CD4-positive, CD25-positive, alpha-beta regulatory T cell (primary cell): ENCODE data around the gene VIT. TPM values are rescaled to one million over a fixed set of nuclear protein-coding genes. Genes with fewer than 3 reads are reported as not detected.
A peak's percentile ranks its signal among the peaks of the same experiment; 100 is the strongest.

Source experiments
- ATAC-seq, 2 donors: fragments of 150-1000 bp; cut with Tn5 transposase; one replicate each; pipeline ENCODE4 v1.10.0; 2021; ENCODE audit warnings: low read depth in 2 of 2, moderate number of reproducible peaks in 2 of 2, moderate library complexity in 1 of 2
- DNase-seq, 3 donors: peaks; one replicate each; pipeline versions ENCODE4 v3.0.0 to v3.0.0-alpha.2; 2012 to 2022; ENCODE audit warnings: mixed read lengths in 1 of 3
- H3K27ac ChIP-seq: one replicate; pipeline ENCODE4 v1.7.0; 2013; ENCODE audit warnings: mild to moderate bottlenecking, low read length; ENCODE audit not compliant: insufficient read depth, poor library complexity, severe bottlenecking
- H3K27me3 ChIP-seq: one replicate; pipeline ENCODE4 v1.7.0; 2013; ENCODE audit warnings: low read length; ENCODE audit not compliant: control insufficient read depth, insufficient read depth
- H3K36me3 ChIP-seq: one replicate; pipeline ENCODE4 v1.7.0; 2013; ENCODE audit warnings: mild to moderate bottlenecking, low read length, moderate library complexity; ENCODE audit not compliant: control insufficient read depth, insufficient read depth
- H3K4me1 ChIP-seq: 2 replicates; pipeline ENCODE4 v1.7.0; 2013; ENCODE audit warnings: mild to moderate bottlenecking, low read length; ENCODE audit not compliant: insufficient read depth, control insufficient read depth, poor library complexity, severe bottlenecking
- H3K4me3 ChIP-seq: one replicate; pipeline ENCODE4 v1.7.0; 2013; ENCODE audit warnings: low read depth, mild to moderate bottlenecking, low read length, moderate library complexity
- H3K9me3 ChIP-seq, 2 experiments: 1 replicate in 1 of 2; 2 replicates in 1 of 2; pipeline ENCODE4 v1.7.0; 2013; ENCODE audit warnings: low read length in 2 of 2, mild to moderate bottlenecking in 1 of 2, moderate library complexity in 1 of 2; ENCODE audit not compliant: control insufficient read depth in 2 of 2
- H3K27ac Mint-ChIP-seq, 3 donors: one replicate each; pipeline ENCODE4 v1.8.0; 2020 to 2022; ENCODE audit warnings: mild to moderate bottlenecking in 3 of 3, mixed read lengths in 3 of 3, moderate library complexity in 2 of 3
- H3K27me3 Mint-ChIP-seq: one replicate; pipeline ENCODE4 v1.8.0; 2022; ENCODE audit warnings: mild to moderate bottlenecking, mixed read lengths
- H3K36me3 Mint-ChIP-seq: one replicate; pipeline ENCODE4 v1.8.0; 2020; ENCODE audit warnings: mixed read lengths
- H3K4me1 Mint-ChIP-seq, 4 donors: one replicate each; pipeline ENCODE4 v1.8.0; 2020 to 2022; ENCODE audit warnings: mixed read lengths in 4 of 4, mild to moderate bottlenecking in 1 of 4
- H3K4me3 Mint-ChIP-seq, 4 donors: one replicate each; pipeline ENCODE4 v1.8.0; 2020 to 2022; ENCODE audit warnings: mild to moderate bottlenecking in 4 of 4, mixed read lengths in 4 of 4, moderate library complexity in 3 of 4
- H3K9me3 Mint-ChIP-seq, 7 donors: one replicate each; pipeline ENCODE4 v1.8.0; 2020 to 2022; ENCODE audit warnings: mixed read lengths in 7 of 7, mild to moderate bottlenecking in 3 of 7, moderate library complexity in 2 of 7
- polyA plus RNA-seq, 4 donors: library from polyadenylated mRNA; unstranded; fragments of 300-500 nt; fragmentation: Illumina TruSeq; gene quantifications; one replicate each; pipeline ENCODE4 v1.2.3, GENCODE V29; 2021
- total RNA-seq: library from RNA; stranded (reverse); gene quantifications from one replicate; pipeline ENCODE4 v1.2.3, GENCODE V29; 2022

VIT gene
- not detected for total RNA-seq
- not detected for polyA plus RNA-seq

- no peaks in the 10 kb centered on the region for H3K4me1 Mint-ChIP-seq
- H3K27me3 Mint-ChIP-seq: peaks cover 10% of the 10 kb centered on the region
- no peak for DNase-seq
- H3K9me3 ChIP-seq: no peaks in the 10 kb centered on the region
- no peak within 1 kb of the TSS for H3K27ac Mint-ChIP-seq
- H3K27me3 ChIP-seq: peaks cover under 1% of the 10 kb centered on the region
- ATAC-seq: no peak
- no peaks in the 10 kb centered on the region for H3K4me1 ChIP-seq
- no peaks in the 10 kb centered on the region for H3K36me3 Mint-ChIP-seq
- peaks cover 0 to 2% (median 0%) of the 10 kb centered on the region in 7 donors for H3K9me3 Mint-ChIP-seq
- H3K27ac ChIP-seq: no peak within 1 kb of the TSS
- H3K4me3 Mint-ChIP-seq: no peak within 1 kb of the TSS
- no peaks in the 10 kb centered on the region for H3K36me3 ChIP-seq
- H3K4me3 ChIP-seq: no peak within 1 kb of the TSS
Measured at GRCh38 chr2:36696533-36696932, at the start of gene VIT. Gene VIT (plus strand): TSS chr2:36696707. CDS start chr2:36716371, 19,664 bp downstream.

- Histone ChIP-seq H3K27me3 (no peaks in the 10 kb centered on the region), H3K27ac (no peak overlapping the region), H3K9me3 (peaks cover 0 to 3% of the 10 kb centered on the region in 2 experiments), H3K4me3 (no peak overlapping the region), H3K36me3 (no peaks in the 10 kb centered on the region), H3K4me1 (no peaks in the 10 kb centered on the region)
- Mint-ChIP-seq H3K4me3 (no peak overlapping the region), H3K9me3 (peaks cover 0 to 4% (median 0%) of the 10 kb centered on the region in 7 donors), H3K27me3 (peaks cover 4% of the 10 kb centered on the region), H3K36me3 (no peaks in the 10 kb centered on the region), H3K4me1 (no peaks in the 10 kb centered on the region), H3K27ac (no peak overlapping the region)
- ATAC-seq (no peak), DNase-seq (peak in 1 of 3 donors; percentile 14)
Measured at GRCh38 chr2:36650031-36650829, 46.3 kb upstream of the VIT start.

- H3K27ac Mint-ChIP-seq: no peak overlapping the region
- peaks cover 4% of the 10 kb centered on the region for H3K27me3 Mint-ChIP-seq
Measured at GRCh38 chr2:36653155-36653554, 43.4 kb upstream of the VIT start.

GRCh38 chr2:36653967-36654694, 42.4 kb upstream of the VIT start:
- peaks cover 0 to 4% (median 0%) of the 10 kb centered on the region in 7 donors for H3K9me3 Mint-ChIP-seq
- no peak overlapping the region for H3K27ac Mint-ChIP-seq
- peaks cover 4% of the 10 kb centered on the region for H3K27me3 Mint-ChIP-seq
- no peaks in the 10 kb centered on the region for H3K4me1 Mint-ChIP-seq
- no peak overlapping the region for H3K27ac ChIP-seq
- ATAC-seq (no peak), DNase-seq (no peak)
- H3K9me3 ChIP-seq: no peaks in the 10 kb centered on the region
- H3K36me3 Mint-ChIP-seq: no peaks in the 10 kb centered on the region
- H3K4me3 Mint-ChIP-seq: no peak overlapping the region
- no peaks in the 10 kb centered on the region for H3K4me1 ChIP-seq
- H3K36me3 ChIP-seq: no peaks in the 10 kb centered on the region
- no peak overlapping the region for H3K4me3 ChIP-seq
- H3K27me3 ChIP-seq: no peaks in the 10 kb centered on the region

More at GRCh38 chr2:36653155-36653554, 43.4 kb upstream of the VIT start:
- Mint-ChIP-seq H3K9me3 (peaks cover 0 to 4% (median 0%) of the 10 kb centered on the region in 7 donors), H3K36me3 (no peaks in the 10 kb centered on the region), H3K4me3 (no peak overlapping the region), H3K4me1 (no peaks in the 10 kb centered on the region)
- Histone ChIP-seq H3K27ac (no peak overlapping the region), H3K36me3 (no peaks in the 10 kb centered on the region), H3K4me3 (no peak overlapping the region), H3K4me1 (no peaks in the 10 kb centered on the region), H3K9me3 (no peaks in the 10 kb centered on the region), H3K27me3 (no peaks in the 10 kb centered on the region)
- ATAC-seq (no peak), DNase-seq (no peak)

- Histone ChIP-seq H3K27me3 (no peaks in the 10 kb centered on the region), H3K36me3 (no peaks in the 10 kb centered on the region), H3K4me3 (no peak overlapping the region), H3K4me1 (no peaks in the 10 kb centered on the region), H3K9me3 (no peaks in the 10 kb centered on the region), H3K27ac (no peak overlapping the region)
- ATAC-seq (no peak), DNase-seq (no peak)
- Mint-ChIP-seq H3K27ac (no peak overlapping the region), H3K9me3 (peaks cover 0 to 2% (median 0%) of the 10 kb centered on the region in 7 donors), H3K4me3 (no peak overlapping the region), H3K27me3 (no peaks in the 10 kb centered on the region), H3K4me1 (no peaks in the 10 kb centered on the region), H3K36me3 (no peaks in the 10 kb centered on the region)
Measured at GRCh38 chr2:36655453-36655852, 41.1 kb upstream of the VIT start.

GRCh38 chr2:36657703-36658102, 38.8 kb upstream of the VIT start:
- no peaks in the 10 kb centered on the region for H3K9me3 Mint-ChIP-seq
- no peaks in the 10 kb centered on the region for H3K36me3 ChIP-seq
- ATAC-seq (no peak), DNase-seq (no peak)
- no peaks in the 10 kb centered on the region for H3K36me3 Mint-ChIP-seq
- H3K27ac Mint-ChIP-seq: no peak overlapping the region
- no peak overlapping the region for H3K27ac ChIP-seq
- H3K9me3 ChIP-seq: no peaks in the 10 kb centered on the region
- no peak overlapping the region for H3K4me3 ChIP-seq
- no peaks in the 10 kb centered on the region for H3K4me1 ChIP-seq
- H3K4me3 Mint-ChIP-seq: no peak overlapping the region
- H3K27me3 Mint-ChIP-seq: no peaks in the 10 kb centered on the region
- no peaks in the 10 kb centered on the region for H3K4me1 Mint-ChIP-seq
- no peaks in the 10 kb centered on the region for H3K27me3 ChIP-seq

- Histone ChIP-seq H3K9me3 (no peaks in the 10 kb centered on the region), H3K36me3 (no peaks in the 10 kb centered on the region), H3K27me3 (no peaks in the 10 kb centered on the region), H3K4me3 (no peak overlapping the region), H3K27ac (no peak overlapping the region), H3K4me1 (no peaks in the 10 kb centered on the region)
- Mint-ChIP-seq H3K9me3 (no peaks in the 10 kb centered on the region), H3K4me1 (no peaks in the 10 kb centered on the region), H3K27me3 (no peaks in the 10 kb centered on the region), H3K36me3 (no peaks in the 10 kb centered on the region), H3K4me3 (no peak overlapping the region), H3K27ac (no peak overlapping the region)
- ATAC-seq (no peak), DNase-seq (no peak)
Measured at GRCh38 chr2:36658277-36658748, 38.2 kb upstream of the VIT start.
